NCI-H1694 (cell line): ENCODE measurements around the gene RXRA.

Experiments
- DNase-seq: peaks from one replicate; lab custom pipeline; 2025; lab: John Stamatoyannopoulos, UW

Gene RXRA

GRCh38 chr9:134434894-134435506, 108.7 kb downstream of the RXRA start:
- peak; percentile 95 for DNase-seq

GRCh38 chr9:134435550-134436378, 109.5 kb downstream of the RXRA start:
- no peak for DNase-seq

- DNase-seq = no peak
These were observed 110.1 kb downstream of the RXRA start for GRCh38 chr9:134436379-134436762.

GRCh38 chr9:134436911-134437310, 110.7 kb downstream of the RXRA start:
- no peak for DNase-seq

GRCh38 chr9:134437403-134438194, 111.3 kb downstream of the RXRA start:
- DNase-seq = no peak

- DNase-seq = no peak
These were observed 112.0 kb downstream of the RXRA start for GRCh38 chr9:134438195-134438788.

GRCh38 chr9:134439368-134439784, 113.1 kb downstream of the RXRA start:
- DNase-seq = no peak

GRCh38 chr9:134440636-134441226, 114.5 kb downstream of the RXRA start:
- DNase-seq = peak; percentile 22

- DNase-seq = no peak
These were observed 115.2 kb downstream of the RXRA start for GRCh38 chr9:134441227-134442084.

GRCh38 chr9:134442085-134442474, 115.8 kb downstream of the RXRA start:
- no peak for DNase-seq

GRCh38 chr9:134442486-134443173, 116.4 kb downstream of the RXRA start:
- no peak for DNase-seq

- peak; percentile 74 for DNase-seq
These were observed 117.2 kb downstream of the RXRA start for GRCh38 chr9:134443174-134444037.

GRCh38 chr9:134444038-134444315, 117.7 kb downstream of the RXRA start:
- DNase-seq = no peak

- no peak for DNase-seq
These were observed 118.7 kb downstream of the RXRA start for GRCh38 chr9:134445000-134445399.

- DNase-seq = peak; percentile 90
These were observed 123.1 kb downstream of the RXRA start for GRCh38 chr9:134449180-134449916.

GRCh38 chr9:134451700-134452458, 125.6 kb downstream of the RXRA start:
- no peak for DNase-seq

- DNase-seq = no peak
These were observed 126.5 kb downstream of the RXRA start for GRCh38 chr9:134452728-134453127.
